ENCODE data around the gene TRPM4. TPM values are rescaled to one million over a fixed set of nuclear protein-coding genes. Genes with fewer than 3 reads are reported as not detected.
"Not testable (repeated sequence)": the region's sequence is repeated elsewhere in the genome, so short reads cannot be mapped to it uniquely, and the experiment has no call there.

Gene TRPM4
- total and polyA plus RNA-seq, 2 of the 13 experiments (the other 11 are each of a cell fraction or from before 2014, with no cell fraction given), result 1.9 to 4.3 TPM

- Histone ChIP-seq H3K36me3 (replicated peaks in 1 of 2; ENCODE audit: control insufficient read depth in 1 of 2, insufficient read depth in 2 of 2, low read length in 2 of 2) (no peaks in the 10 kb centered on the region), H3K9ac (ENCODE audit: insufficient read depth, low read depth, low read length) (no peak overlapping the region), H3K4me2 (ENCODE audit: low read depth, low read length) (no peak overlapping the region), H3K4me1 (ENCODE audit: insufficient read depth, low read length) (peaks cover 10% of the 10 kb centered on the region), H3K4me3 (replicated peaks in 1 of 3; ENCODE audit: insufficient read depth in 1 of 3, low read depth in 2 of 3, low read length in 3 of 3) (no peak overlapping the region), H4K20me1 (ENCODE audit: insufficient read depth, low read length) (no peaks in the 10 kb centered on the region), H2AFZ (ENCODE audit: low read length) (no peak overlapping the region), H3K27ac (ENCODE audit: extremely low read length, insufficient read depth, low read length) (no peak overlapping the region), H3K9me3 (ENCODE audit: low read length) (no peaks in the 10 kb centered on the region), H3K27me3 (ENCODE audit: control insufficient read depth in 1 of 2, insufficient read depth in 2 of 2, low read length in 2 of 2) (no peaks in the 10 kb centered on the region), H3K79me2 (ENCODE audit: insufficient read depth, low read length) (no peaks in the 10 kb centered on the region)
- peak; percentile 39; the same call in 1 of the 2 replicates for TF ChIP-seq CEBPG (CRISPR knock-in tag; IDR thresholded peaks at IDR 0.05)
- TF ChIP-seq CEBPB (IDR thresholded peaks at IDR 0.05; ENCODE audit: borderline replicate concordance, low read depth, low read length), result peak; percentile 77; the same call in 1 of the 2 replicates
- peak; percentile 50; the same call in 1 of the 2 replicates for TF ChIP-seq ZNF770 (CRISPR knock-in tag; IDR thresholded peaks at IDR 0.05)
- TF ChIP-seq ZNF576 (CRISPR knock-in tag; IDR thresholded peaks at IDR 0.05), result no peak
- TF ChIP-seq ZNF331 (CRISPR knock-in tag; IDR thresholded peaks at IDR 0.05), result no peak
- 0 out of 4 replicates have a peak, but pooled peaks of 1 of the 2 experiments have one; percentile 25 for TF ChIP-seq ATF4 (CRISPR knock-in tag; IDR thresholded peaks at IDR 0.05)
- no peak for TF ChIP-seq ZNF883 (CRISPR knock-in tag; IDR thresholded peaks at IDR 0.05; ENCODE audit: not compliant biosample characterization)
- DNase-seq (ENCODE audit: low spot score) (no peak), ATAC-seq (no peak), FAIRE-seq (no peak)
- in situ Hi-C loops (cut with HindIII; ENCODE audit: extremely low pct_ligation_motif_present, low pct_unique_long_range_greater_than_20kb), result no loop called here
- 4% methylated on average over 8 of the region's 9 CpGs for WGBS (ENCODE audit: low lambda C conversion rate)
- ChIA-PET POLR2A (no interaction called here), CTCF (ENCODE audit: low intra/inter-chr PET ratio, low total read pairs) (no interaction called here)
- intact Hi-C loops (cut with micrococcal nuclease; ENCODE audit: unreplicated experiment), result no loop called here
- BruUV-seq (replicated peaks), result no TSS peak
Measured at GRCh38 chr19:49223472-49223871, 65.9 kb downstream of the TRPM4 start.

GRCh38 chr19:49224441-49224840, 66.8 kb downstream of the TRPM4 start:
- 87% methylated on average over 11 of the region's 11 CpGs for WGBS (ENCODE audit: low lambda C conversion rate)
- intact Hi-C loops (cut with micrococcal nuclease; ENCODE audit: unreplicated experiment); H3K27me3 ChIP-seq (ENCODE audit: control insufficient read depth in 1 of 2, insufficient read depth in 2 of 2, low read length in 2 of 2); H3K4me3 ChIP-seq (replicated peaks in 1 of 3; ENCODE audit: insufficient read depth in 1 of 3, low read depth in 2 of 3, low read length in 3 of 3); DNase-seq (ENCODE audit: low spot score); H3K4me2 ChIP-seq (ENCODE audit: low read depth, low read length); H4K20me1 ChIP-seq (ENCODE audit: insufficient read depth, low read length); FAIRE-seq; H3K79me2 ChIP-seq (ENCODE audit: insufficient read depth, low read length); H3K36me3 ChIP-seq (replicated peaks in 1 of 2; ENCODE audit: control insufficient read depth in 1 of 2, insufficient read depth in 2 of 2, low read length in 2 of 2); in situ Hi-C loops (cut with HindIII; ENCODE audit: extremely low pct_ligation_motif_present, low pct_unique_long_range_greater_than_20kb); BruUV-seq (replicated peaks); H2AFZ ChIP-seq (ENCODE audit: low read length); H3K27ac ChIP-seq (ENCODE audit: extremely low read length, insufficient read depth, low read length); H3K9ac ChIP-seq (ENCODE audit: insufficient read depth, low read depth, low read length); H3K9me3 ChIP-seq (ENCODE audit: low read length); ATAC-seq: not testable (repeated sequence)
- H3K4me1 ChIP-seq (ENCODE audit: insufficient read depth, low read length), result peaks cover 10% of the 10 kb centered on the region
- ChIA-PET POLR2A (interaction anchor here (0.7 kb wide), 1 partner anchor 159 kb away, joined by 5 read pairs; no protein-coding TSS in a partner anchor), CTCF (ENCODE audit: low intra/inter-chr PET ratio, low total read pairs) (interaction anchor here (0.9 kb wide), 1 partner anchor 16 kb away, joined by 3 read pairs; no protein-coding TSS in a partner anchor)

All from HepG2 (cell line).